ENCODE measurements around the gene CLASP2. TPM values are rescaled to one million over a fixed set of nuclear protein-coding genes. Genes with fewer than 3 reads are reported as not detected.

CLASP2 gene
- polyA plus RNA-seq, 3 donors, result 10.1 to 16.1 (median 13.9) TPM

GRCh38 chr3:33629219-33629618, 88.8 kb downstream of the CLASP2 start:
- Mint-ChIP-seq H3K27me3 (ENCODE audit: low read depth in 3 of 3) (no peaks in the 10 kb centered on the region), H3K4me1 (no peaks in the 10 kb centered on the region), H3K4me3 (no peak overlapping the region), H3K36me3 (peaks cover 21 to 41% of the 10 kb centered on the region in 2 donors), H3K9me3 (no peaks in the 10 kb centered on the region), H3K27ac (no peak overlapping the region)
- H3K9ac ChIP-seq (ENCODE audit: insufficient read depth, low read length, poor library complexity, severe bottlenecking), result no peak overlapping the region
- no peaks in the 10 kb centered on the region for H3K9me3 ChIP-seq (replicated peaks in 1 of 2; ENCODE audit: control insufficient read depth in 1 of 2, insufficient read depth in 1 of 2, low read length in 2 of 2)
- no peaks in the 10 kb centered on the region for H3K79me2 ChIP-seq (ENCODE audit: insufficient read depth, low read length)
- H3K4me1 ChIP-seq (ENCODE audit: control insufficient read depth in 1 of 2, insufficient read depth in 2 of 2, low read length in 2 of 2), result no peaks in the 10 kb centered on the region
- no peak overlapping the region for H3K4me3 ChIP-seq (replicated peaks in 1 of 3; ENCODE audit: low read depth in 2 of 3, low read length in 3 of 3)
- intact Hi-C loops (cut with micrococcal nuclease), result no loop called here
- no peak for DNase-seq
- WGBS (ENCODE audit: insufficient coverage), result 100% methylated on average over 1 of the region's 1 CpG
- H3K4me2 ChIP-seq (replicated peaks; ENCODE audit: extremely low read depth, low read length, poor library complexity, severe bottlenecking), result no peak overlapping the region
- H4K20me1 ChIP-seq (ENCODE audit: insufficient read depth, low read length), result no peaks in the 10 kb centered on the region
- H2AFZ ChIP-seq (ENCODE audit: insufficient read depth, low read depth, low read length, poor library complexity, severe bottlenecking), result no peak overlapping the region
- no peaks in the 10 kb centered on the region for H3K27me3 ChIP-seq (ENCODE audit: control insufficient read depth in 2 of 2, insufficient read depth in 2 of 2, low read length in 2 of 2)
- H3K36me3 ChIP-seq (replicated peaks in 1 of 2; ENCODE audit: control insufficient read depth in 1 of 2, insufficient read depth in 2 of 2, low read length in 2 of 2), result peaks cover 51 to 89% of the 10 kb centered on the region in 2 donors
- H3K27ac ChIP-seq (ENCODE audit: low read depth in 1 of 2, low read length in 2 of 2), result no peak overlapping the region
- TF ChIP-seq CTCF (IDR thresholded peaks at IDR 0.05), result no peak

- TF ChIP-seq CTCF (IDR thresholded peaks at IDR 0.05), result no peak
- DNase-seq, result no peak
- intact Hi-C loops (cut with micrococcal nuclease), result no loop called here
- Histone ChIP-seq H3K27ac (ENCODE audit: low read depth in 1 of 2, low read length in 2 of 2) (no peak overlapping the region), H3K79me2 (ENCODE audit: insufficient read depth, low read length) (no peaks in the 10 kb centered on the region), H3K9ac (ENCODE audit: insufficient read depth, low read length, poor library complexity, severe bottlenecking) (no peak overlapping the region), H3K36me3 (replicated peaks in 1 of 2; ENCODE audit: control insufficient read depth in 1 of 2, insufficient read depth in 2 of 2, low read length in 2 of 2) (peaks cover 63 to 88% of the 10 kb centered on the region in 2 donors), H3K9me3 (replicated peaks in 1 of 2; ENCODE audit: control insufficient read depth in 1 of 2, insufficient read depth in 1 of 2, low read length in 2 of 2) (no peaks in the 10 kb centered on the region), H3K4me2 (replicated peaks; ENCODE audit: extremely low read depth, low read length, poor library complexity, severe bottlenecking) (no peak overlapping the region), H3K4me3 (replicated peaks in 1 of 3; ENCODE audit: low read depth in 2 of 3, low read length in 3 of 3) (no peak overlapping the region), H4K20me1 (ENCODE audit: insufficient read depth, low read length) (no peaks in the 10 kb centered on the region), H3K4me1 (ENCODE audit: control insufficient read depth in 1 of 2, insufficient read depth in 2 of 2, low read length in 2 of 2) (no peaks in the 10 kb centered on the region), H2AFZ (ENCODE audit: insufficient read depth, low read depth, low read length, poor library complexity, severe bottlenecking) (no peak overlapping the region), H3K27me3 (ENCODE audit: control insufficient read depth in 2 of 2, insufficient read depth in 2 of 2, low read length in 2 of 2) (no peaks in the 10 kb centered on the region)
- no peaks in the 10 kb centered on the region for H3K4me1 Mint-ChIP-seq
- H3K27ac Mint-ChIP-seq, result no peak overlapping the region
- H3K9me3 Mint-ChIP-seq, result no peaks in the 10 kb centered on the region
- H3K4me3 Mint-ChIP-seq, result no peak overlapping the region
- H3K27me3 Mint-ChIP-seq (ENCODE audit: low read depth in 3 of 3), result no peaks in the 10 kb centered on the region
- H3K36me3 Mint-ChIP-seq, result peaks cover 33 to 35% of the 10 kb centered on the region in 2 donors
Observed at GRCh38 chr3:33624756-33625155, 93.3 kb downstream of the CLASP2 start.
